HAP-1 (cell line): ENCODE results near the gene SLIT1.
A peak's percentile ranks its signal among the peaks of the same experiment; 100 is the strongest.
"Not testable (repeated sequence)": the region's sequence is repeated elsewhere in the genome, so short reads cannot be mapped to it uniquely, and the experiment has no call there.

Experiments used
- DNase-seq, 2 experiments: peaks; one replicate each; pipeline ENCODE4 v3.0.0-alpha.2; 2016 to 2020; ENCODE audit warnings: low spot score in 2 of 2
- H3K27me3 ChIP-seq: fragments of 250-450 bp; sonication (Bioruptor Pico); 2 replicates; pipeline ENCODE4 v1.5.1; 2020; ENCODE audit warnings: low read depth, mild to moderate bottlenecking, moderate library complexity
- H3K36me3 ChIP-seq: fragments of 250-450 bp; sonication (Bioruptor Pico); replicated peaks from 2 replicates; pipeline ENCODE4 v1.5.1; 2020; ENCODE audit warnings: mild to moderate bottlenecking
- H3K4me1 ChIP-seq: fragments of 250-450 bp; sonication (Bioruptor Pico); 2 replicates; pipeline ENCODE4 v1.5.1; 2020; ENCODE audit warnings: mild to moderate bottlenecking
- H3K4me3 ChIP-seq: fragments of 250-450 bp; sonication (Bioruptor Pico); 2 replicates; pipeline ENCODE4 v1.5.1; 2020; ENCODE audit warnings: mild to moderate bottlenecking, moderate library complexity
- H3K9me3 ChIP-seq: fragments of 250-450 bp; sonication (Bioruptor Pico); 2 replicates; pipeline ENCODE4 v1.5.1; 2020; ENCODE audit warnings: mild to moderate bottlenecking, moderate library complexity
- in situ Hi-C: fragments of 300-500 bp; cut with MboI; formaldehyde crosslinking; loops from 3 replicates; pipeline ENCODE4 v1.14.3; 2020; ENCODE audit warnings: low sequenced_read_pairs, inconsistent platforms, mixed read lengths

SLIT1 gene

DNA sequence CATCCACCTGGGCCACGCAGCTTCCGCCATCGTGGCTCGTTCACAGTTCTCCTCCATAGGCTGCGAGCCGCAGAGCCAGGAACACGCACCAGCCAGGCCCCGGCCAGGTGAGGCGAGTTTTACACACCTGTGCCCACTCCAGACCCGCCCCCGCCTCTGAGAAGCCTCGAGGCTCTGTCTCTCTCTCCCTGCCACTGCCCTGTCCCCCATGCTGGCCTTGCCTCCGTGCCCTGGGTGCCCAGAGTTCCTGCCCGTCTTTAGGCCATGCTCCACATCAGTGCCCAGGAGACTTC lies 142.2 kb downstream of the SLIT1 start:
- H3K4me3 ChIP-seq = no peak overlapping the region
- no peak for DNase-seq
- H3K4me1 ChIP-seq = no peaks in the 10 kb centered on the region
- H3K36me3 ChIP-seq = no peaks in the 10 kb centered on the region
- H3K9me3 ChIP-seq = no peaks in the 10 kb centered on the region
- in situ Hi-C loops = no loop called here
- no peaks in the 10 kb centered on the region for H3K27me3 ChIP-seq

DNA sequence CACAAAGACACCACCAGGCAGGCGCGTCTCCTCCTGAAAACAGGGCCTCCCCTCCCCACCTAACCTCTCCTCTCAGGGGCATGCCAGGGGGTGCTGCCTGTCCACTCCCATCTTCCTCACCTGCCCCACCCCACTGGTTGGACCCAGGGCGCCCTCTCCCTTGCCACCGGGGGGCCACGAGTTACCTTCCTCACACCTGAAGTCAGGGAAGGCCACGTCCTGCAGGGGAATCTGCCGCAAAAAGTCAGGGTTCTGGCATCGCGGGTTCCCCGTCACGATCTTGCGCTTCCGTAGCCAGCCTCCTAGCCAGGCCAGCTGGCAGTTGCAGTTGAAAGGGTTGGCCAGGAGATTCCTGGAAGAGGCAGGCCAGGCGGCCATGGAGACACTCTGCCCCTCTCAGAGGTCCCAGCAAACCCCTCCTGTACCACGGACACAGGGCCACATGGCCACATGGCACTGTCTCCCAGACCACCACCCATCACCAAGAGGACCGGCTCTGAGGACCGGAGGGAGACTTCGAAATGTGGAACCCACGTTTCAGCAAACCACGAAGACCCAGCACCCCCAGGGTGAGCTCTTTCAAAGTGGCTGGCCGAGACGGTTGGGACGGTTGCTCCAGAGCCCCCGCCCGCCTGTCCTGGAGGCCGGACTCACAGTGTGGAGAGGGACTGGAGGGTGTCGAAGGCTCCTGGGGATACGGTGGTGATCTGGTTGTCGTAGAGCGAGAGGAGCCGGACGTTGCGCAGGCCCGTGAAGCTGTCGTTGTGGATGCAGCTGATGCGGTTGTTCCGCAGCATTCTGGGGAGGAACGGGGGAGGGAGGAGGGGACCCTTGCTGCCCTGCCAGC lies 142.8 kb downstream of the SLIT1 start:
- Histone ChIP-seq H3K4me1 (no peaks in the 10 kb centered on the region), H3K36me3 (no peaks in the 10 kb centered on the region), H3K4me3 (no peak overlapping the region), H3K9me3 (no peaks in the 10 kb centered on the region), H3K27me3 (no peaks in the 10 kb centered on the region)
- no peak for DNase-seq
- in situ Hi-C loops = no loop called here

DNA sequence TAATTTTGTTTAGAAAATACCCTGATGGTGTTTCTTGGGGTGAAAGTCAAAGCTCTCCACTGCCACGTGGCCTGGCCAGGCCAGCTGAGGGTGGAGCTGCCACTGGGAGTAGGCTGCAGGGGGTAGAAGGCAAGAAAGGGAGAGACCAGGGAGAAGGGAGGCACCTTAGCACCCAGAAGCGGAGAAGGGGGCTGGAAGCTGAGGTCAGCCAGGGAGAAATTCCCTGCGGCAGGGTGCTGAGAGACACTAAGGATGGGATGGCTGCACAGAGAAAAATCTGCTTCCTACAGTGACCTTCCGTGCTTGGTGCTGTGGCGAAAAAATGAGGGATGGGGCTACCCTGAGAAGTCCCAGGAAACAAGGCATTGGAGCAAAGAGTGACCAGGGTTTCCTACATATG lies 143.7 kb downstream of the SLIT1 start:
- in situ Hi-C loops = no loop called here
- no peaks in the 10 kb centered on the region for H3K27me3 ChIP-seq
- H3K36me3 ChIP-seq = no peaks in the 10 kb centered on the region
- no peak for DNase-seq
- H3K4me1 ChIP-seq = peaks cover 2% of the 10 kb centered on the region; the same call in 1 of the 2 replicates
- no peak overlapping the region for H3K4me3 ChIP-seq
- H3K9me3 ChIP-seq = no peaks in the 10 kb centered on the region

DNA sequence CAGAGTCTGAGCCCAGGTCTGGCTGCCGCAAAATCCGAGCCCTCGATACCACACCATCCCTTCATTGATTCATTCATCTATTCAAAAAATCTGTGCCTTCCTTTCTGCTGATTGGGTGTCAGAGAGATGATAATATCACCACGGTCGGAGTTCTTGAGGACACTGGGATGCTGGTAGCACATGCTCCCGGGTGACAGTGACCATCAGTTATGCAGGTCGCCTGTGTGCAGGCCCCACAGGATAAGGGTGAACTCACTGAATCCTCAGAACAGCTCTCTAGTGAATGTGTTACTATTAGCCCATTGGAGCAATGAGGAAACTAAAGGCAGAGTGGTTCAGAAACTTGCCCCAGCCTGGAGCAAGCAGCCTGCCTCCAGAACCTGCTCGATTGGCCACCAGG lies 145.1 kb downstream of the SLIT1 start:
- Histone ChIP-seq H3K4me1 (peaks cover 2% of the 10 kb centered on the region; the same call in 1 of the 2 replicates), H3K4me3 (no peak overlapping the region), H3K9me3 (no peaks in the 10 kb centered on the region), H3K27me3 (peaks cover 5% of the 10 kb centered on the region), H3K36me3 (no peaks in the 10 kb centered on the region)
- DNase-seq = no peak
- in situ Hi-C loops = no loop called here

DNA sequence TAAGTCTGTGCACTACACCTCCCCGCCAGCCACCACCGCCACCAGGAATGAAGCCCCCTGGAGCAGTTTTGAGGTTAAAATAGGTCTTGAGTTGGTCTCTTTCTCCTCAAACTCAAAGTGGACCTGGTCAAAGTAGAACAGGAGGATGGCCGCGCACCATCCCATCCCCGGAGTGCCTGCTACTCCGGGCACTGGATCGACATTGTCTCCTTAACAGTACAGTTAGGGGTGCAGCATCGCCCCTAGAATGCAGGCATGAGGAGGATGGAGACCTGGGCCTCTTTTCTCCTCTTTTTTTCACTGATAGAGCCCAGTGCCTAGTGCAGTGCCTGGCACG lies 145.5 kb downstream of the SLIT1 start:
- H3K4me3 ChIP-seq = no peak overlapping the region
- no peaks in the 10 kb centered on the region for H3K36me3 ChIP-seq
- peaks cover 2% of the 10 kb centered on the region; the same call in 1 of the 2 replicates for H3K4me1 ChIP-seq
- in situ Hi-C loops = no loop called here
- DNase-seq = no peak
- peaks cover 5% of the 10 kb centered on the region for H3K27me3 ChIP-seq
- H3K9me3 ChIP-seq = no peaks in the 10 kb centered on the region

DNA sequence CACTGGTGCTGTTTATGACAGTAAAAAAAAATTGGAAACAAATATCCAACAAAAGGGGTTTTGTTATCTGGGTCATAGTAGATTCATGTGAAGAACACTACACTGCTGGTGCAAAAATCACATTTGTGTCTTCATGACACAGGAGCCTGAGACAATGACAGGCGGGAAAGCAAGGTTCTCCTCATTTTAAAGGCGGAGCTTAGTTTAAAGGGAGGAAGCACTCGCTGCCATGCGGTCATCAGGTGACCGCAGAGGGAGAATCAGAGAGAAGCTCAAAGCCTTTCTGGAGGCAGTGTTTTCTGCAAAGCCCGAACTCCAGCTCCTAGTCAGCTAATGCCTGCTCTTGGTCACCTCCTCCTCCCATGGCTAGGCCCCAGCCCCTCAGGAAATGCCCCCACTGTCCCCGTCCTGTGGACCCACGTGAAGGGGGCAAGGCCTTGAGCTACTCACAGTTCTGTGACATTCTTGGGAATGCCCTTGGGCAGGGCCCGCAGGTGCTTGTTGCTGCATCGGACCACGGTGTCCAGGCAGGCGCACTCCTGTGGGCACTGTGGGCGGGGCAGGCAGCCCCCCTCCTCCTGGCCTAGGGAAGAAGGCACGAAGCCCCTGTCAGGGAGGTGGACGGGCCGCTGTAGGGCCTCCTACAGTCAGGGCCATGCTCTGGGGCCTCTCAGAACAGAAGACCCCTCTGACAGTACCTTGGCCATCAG lies 146.1 kb downstream of the SLIT1 start:
- in situ Hi-C loops = loop anchor here (10.0 kb wide), 1 partner anchor 665 kb away; no protein-coding TSS in a partner anchor
- Histone ChIP-seq H3K36me3 (no peaks in the 10 kb centered on the region), H3K4me1 (peaks cover 2% of the 10 kb centered on the region; the same call in 1 of the 2 replicates), H3K4me3 (no peak overlapping the region), H3K9me3 (no peaks in the 10 kb centered on the region), H3K27me3 (peaks cover 5% of the 10 kb centered on the region)
- no peak for DNase-seq

DNA sequence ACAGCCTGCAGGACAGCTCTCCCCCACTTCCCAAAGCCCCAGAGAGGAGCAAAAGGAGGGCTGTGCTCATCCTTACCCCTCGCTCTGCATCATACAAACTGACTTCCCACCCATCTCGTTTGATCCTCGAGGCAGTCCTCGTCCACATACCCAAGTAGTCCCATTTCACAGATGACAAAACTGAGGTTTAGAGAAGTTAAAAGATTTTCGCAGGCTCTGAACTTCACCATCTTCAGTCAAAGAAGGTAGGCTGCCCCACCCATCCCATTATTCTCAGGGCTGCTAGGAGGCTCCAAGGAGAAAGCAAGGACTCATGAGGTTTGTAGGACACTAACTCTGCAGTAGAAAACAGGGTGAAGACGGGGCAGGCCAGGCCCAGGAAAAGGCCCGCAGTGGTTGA lies 147.1 kb downstream of the SLIT1 start:
- no peaks in the 10 kb centered on the region for H3K9me3 ChIP-seq
- peaks cover 2% of the 10 kb centered on the region; the same call in 1 of the 2 replicates for H3K4me1 ChIP-seq
- H3K27me3 ChIP-seq = peaks cover 5% of the 10 kb centered on the region
- in situ Hi-C loops = loop anchor here (10.0 kb wide), 1 partner anchor 664 kb away; no protein-coding TSS in a partner anchor
- no peak for DNase-seq
- no peaks in the 10 kb centered on the region for H3K36me3 ChIP-seq
- H3K4me3 ChIP-seq = no peak overlapping the region

DNA sequence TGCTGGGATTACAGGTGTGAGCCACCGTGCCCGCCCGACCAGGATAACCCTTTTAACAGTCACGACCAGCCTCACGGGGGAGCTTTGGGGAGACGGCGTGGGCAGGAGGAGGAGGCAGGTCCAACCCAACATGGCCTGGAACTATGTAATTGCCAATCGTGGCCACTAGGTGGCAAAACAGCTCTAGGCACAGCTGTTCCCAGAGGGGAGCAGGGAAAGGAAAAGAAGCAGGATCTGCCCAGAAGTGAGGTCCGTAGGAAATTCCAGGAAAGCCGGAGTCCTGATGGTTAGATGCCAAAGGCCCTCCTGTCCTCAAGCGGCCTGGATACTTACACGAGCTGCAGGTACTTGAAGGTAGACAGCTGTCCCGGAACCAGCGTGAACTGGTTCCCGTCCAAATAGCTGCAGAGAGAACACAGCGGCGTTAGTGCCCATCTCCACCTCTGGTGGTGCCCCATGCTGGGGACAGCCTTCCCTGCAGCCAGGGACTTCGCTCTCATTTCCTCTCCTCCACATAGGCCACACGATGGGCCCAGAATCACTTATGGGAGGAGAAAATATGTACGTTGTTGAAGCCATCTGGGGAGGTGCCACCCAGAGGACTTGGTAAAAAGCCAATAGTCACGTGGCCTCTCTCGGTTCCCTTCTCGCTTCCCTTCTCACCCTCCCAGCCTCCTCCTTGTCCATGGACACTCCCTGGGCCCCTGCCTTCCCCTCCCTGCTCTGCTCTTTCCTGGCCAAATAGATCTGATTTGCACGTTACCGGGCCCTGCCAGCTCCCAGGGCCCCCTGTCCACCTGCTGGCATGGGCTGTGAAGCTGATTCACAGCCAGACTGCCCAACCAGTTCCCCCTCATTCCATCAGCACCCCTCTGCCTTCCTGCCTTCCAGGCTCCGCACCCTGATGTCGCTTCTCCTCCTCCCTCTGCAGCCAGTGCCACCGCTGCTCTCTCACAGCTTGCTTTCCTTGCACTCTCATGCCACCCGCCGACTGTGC lies 148.1 kb downstream of the SLIT1 start:
- in situ Hi-C loops = loop anchor here (10.0 kb wide), 1 partner anchor 663 kb away; no protein-coding TSS in a partner anchor
- Histone ChIP-seq H3K4me1 (peaks cover 2% of the 10 kb centered on the region; the same call in 1 of the 2 replicates), H3K4me3 (no peak overlapping the region), H3K36me3 (no peaks in the 10 kb centered on the region), H3K9me3 (no peaks in the 10 kb centered on the region), H3K27me3 (peaks cover 5% of the 10 kb centered on the region)
- peak; percentile 71 to 91 for DNase-seq

DNA sequence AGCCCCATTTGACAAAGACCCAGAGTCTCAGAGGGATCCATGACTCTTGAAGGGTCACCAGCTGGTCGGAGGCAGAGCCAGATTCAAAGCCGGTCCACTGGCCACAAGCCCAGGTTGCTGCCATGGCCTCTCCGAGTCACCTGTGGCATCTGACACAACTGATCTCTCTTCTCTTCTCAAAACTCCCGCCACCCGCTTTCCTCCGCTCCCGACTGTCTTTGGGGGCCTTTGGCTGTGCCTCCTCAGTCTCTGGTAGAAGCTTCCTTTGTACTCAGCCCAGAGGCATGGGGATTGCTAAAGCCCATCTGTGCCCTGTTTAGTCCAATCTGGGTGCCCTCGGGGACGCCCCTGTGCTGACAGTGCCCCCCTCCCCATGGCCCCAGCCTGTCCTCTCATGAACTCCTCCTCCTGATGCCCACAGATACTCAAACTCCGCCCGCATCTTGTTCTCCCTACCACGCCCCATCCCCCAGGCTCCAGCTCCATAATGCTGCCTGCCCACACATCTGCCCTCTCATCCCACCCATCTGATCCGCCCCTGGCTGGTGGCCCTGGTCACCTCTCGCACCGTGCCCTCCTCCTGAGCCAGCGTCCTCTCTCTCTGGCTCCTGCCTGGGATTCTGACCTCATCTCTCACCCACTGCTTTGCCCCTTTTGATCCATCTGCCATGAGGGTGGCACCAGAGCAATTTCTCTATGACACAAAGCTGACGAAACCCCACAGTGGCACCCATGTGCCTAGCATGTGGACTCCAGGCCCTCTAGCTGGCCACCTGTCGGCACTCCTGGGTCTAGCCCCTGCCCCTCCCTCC lies 150.6 kb downstream of the SLIT1 start:
- Histone ChIP-seq H3K9me3 (no peaks in the 10 kb centered on the region), H3K36me3 (no peaks in the 10 kb centered on the region), H3K4me3 (no peak overlapping the region), H3K4me1 (peaks cover 2% of the 10 kb centered on the region; the same call in 1 of the 2 replicates), H3K27me3 (peaks cover 8% of the 10 kb centered on the region)
- DNase-seq = no peak
- in situ Hi-C loops = loop anchor here (10.0 kb wide), 1 partner anchor 660 kb away; no protein-coding TSS in a partner anchor

DNA sequence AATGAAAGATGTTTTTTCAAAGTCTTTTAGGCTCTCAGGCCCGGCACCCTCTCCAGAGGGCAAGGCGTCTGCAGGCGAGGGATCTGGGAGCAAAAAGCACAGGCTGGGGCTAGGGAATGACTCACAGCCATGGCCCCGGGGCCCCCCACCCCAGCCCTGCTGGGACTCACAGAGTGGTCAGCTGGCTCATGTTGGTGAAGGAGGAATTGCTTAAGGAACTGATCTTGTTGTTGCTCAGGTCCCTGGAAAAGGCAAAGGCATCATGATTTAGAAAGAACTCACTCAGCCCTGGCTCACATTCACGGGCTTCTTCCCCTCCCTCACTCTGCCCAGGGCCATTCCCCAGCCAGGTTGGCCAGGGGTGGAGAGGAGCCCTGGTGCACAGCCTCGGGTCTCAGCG lies 151.5 kb downstream of the SLIT1 start:
- DNase-seq = no peak
- H3K27me3 ChIP-seq = peaks cover 8% of the 10 kb centered on the region
- no peaks in the 10 kb centered on the region for H3K9me3 ChIP-seq
- H3K4me1 ChIP-seq = peaks cover 2% of the 10 kb centered on the region; the same call in 1 of the 2 replicates
- H3K36me3 ChIP-seq = no peaks in the 10 kb centered on the region
- in situ Hi-C loops = loop anchor here (10.0 kb wide), 1 partner anchor 660 kb away; no protein-coding TSS in a partner anchor
- no peak overlapping the region for H3K4me3 ChIP-seq

DNA sequence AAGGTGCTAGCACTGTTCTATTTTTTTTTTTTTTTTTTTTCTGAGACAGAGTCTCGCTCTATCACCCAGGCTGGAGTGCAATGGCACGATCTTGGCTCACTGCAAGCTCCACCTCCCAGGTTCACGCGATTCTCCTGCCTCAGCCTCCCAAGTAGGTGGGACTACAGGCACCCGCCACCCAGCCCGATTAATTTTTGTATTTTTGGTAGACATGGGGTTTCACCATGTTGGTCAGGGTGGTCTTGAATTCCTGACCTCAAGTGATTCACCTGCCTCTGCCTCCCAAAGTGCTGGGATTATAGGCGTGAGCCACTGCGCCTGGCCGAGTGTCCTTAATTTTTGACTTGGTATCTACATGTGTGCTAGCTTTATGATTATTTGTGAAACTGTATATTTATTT lies 151.9 kb downstream of the SLIT1 start:
- in situ Hi-C loops = loop anchor here (10.0 kb wide), 1 partner anchor 659 kb away; no protein-coding TSS in a partner anchor

DNA sequence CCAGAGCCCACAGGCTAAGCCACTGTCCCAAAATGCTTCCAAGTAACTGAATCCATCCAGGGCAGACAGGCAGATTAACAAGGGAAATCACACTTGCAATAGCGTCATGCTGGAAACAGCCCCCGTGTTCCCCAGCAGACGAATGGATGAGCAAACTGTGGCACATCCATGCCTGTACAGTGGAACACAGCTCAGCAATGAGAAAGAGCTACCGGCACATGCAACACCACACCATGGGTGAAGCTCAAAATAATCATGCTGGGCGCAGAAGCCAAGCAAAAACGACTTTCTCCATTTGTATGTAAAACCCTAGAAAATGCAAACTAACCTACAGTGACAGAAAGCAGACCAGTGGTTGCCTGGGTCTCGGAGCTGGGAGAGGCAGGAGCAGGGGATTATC lies 153.1 kb downstream of the SLIT1 start:
- DNase-seq = no peak
- Histone ChIP-seq H3K9me3 (no peaks in the 10 kb centered on the region), H3K4me3 (no peak overlapping the region), H3K27me3 (peaks cover 8% of the 10 kb centered on the region), H3K36me3 (no peaks in the 10 kb centered on the region), H3K4me1 (peaks cover 2% of the 10 kb centered on the region; the same call in 1 of the 2 replicates)
- in situ Hi-C loops = loop anchor here (10.0 kb wide), 1 partner anchor 658 kb away; no protein-coding TSS in a partner anchor

More for the DNA sequence above, 151.9 kb downstream of the SLIT1 start:
- H3K4me3 ChIP-seq, DNase-seq, H3K27me3 ChIP-seq, H3K4me1 ChIP-seq, H3K36me3 ChIP-seq, H3K9me3 ChIP-seq: not testable (repeated sequence)
